Spleen (tissue), 7 donors: Measurements from ENCODE around the gene YPEL1.
"Not testable (repeated sequence)": the region's sequence is repeated elsewhere in the genome, so short reads cannot be mapped to it uniquely, and the experiment has no call there.

ENCODE experiments used
- POLR2A ChIP-seq, 3 donors: fragments of 450-650 bp; IDR thresholded peaks; one replicate each; pipeline ENCODE4 v1.5.1; 2017; ENCODE audit warnings: antibody characterized with exemption in 3 of 3, mild to moderate bottlenecking in 1 of 3
- POLR2AphosphoS5 ChIP-seq, 3 donors: sonication (generic); formaldehyde crosslinking; IDR thresholded peaks; one replicate each; pipeline ENCODE4 v1.5.1; 2017; ENCODE audit warnings: antibody characterized with exemption in 3 of 3
- TF ChIP-seq, protein P1 (sequence below), 11 experiments: fragments of 200-600 bp in 7 of 11; fragments of 450-650 bp in 4 of 11; sonication (generic) in 4 of 11; IDR thresholded peaks in 8 of 11; conservative IDR thresholded peaks in 3 of 11; 1 replicate in 7 of 11; 2 replicates in 4 of 11; pipeline versions ENCODE4 v1.4.0 to v1.8.0; 2016 to 2021; ENCODE audit warnings: antibody characterized with exemption in 11 of 11, inconsistent platforms in 4 of 11, mild to moderate bottlenecking in 1 of 11
- donor health status: DM: no; HTN: no; CAD: no; lungs with moderate emphysema.
- donor health status: DM: no; HTN: no; CAD: no.
- donor health status: DM: no; HTN: no; CAD: no.

DNA sequence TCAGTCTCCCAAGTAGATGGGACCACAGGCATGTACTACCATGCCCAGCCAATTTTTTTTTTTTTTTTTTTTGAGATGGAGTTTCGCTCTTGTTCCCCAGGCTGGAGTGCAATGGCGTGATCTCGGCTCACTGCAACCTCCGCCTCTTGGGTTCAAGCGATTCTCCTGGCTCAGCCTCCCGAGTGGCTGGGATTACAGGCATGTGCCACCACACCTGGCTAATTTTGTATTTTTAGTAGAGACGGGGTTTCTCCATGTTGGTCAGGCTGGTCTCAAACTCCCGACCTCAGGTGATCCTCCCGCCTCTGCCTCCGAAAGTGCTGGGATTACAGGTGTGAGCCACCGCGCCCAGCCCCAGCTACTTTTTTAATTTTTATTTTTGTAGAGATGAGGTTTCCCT lies 56.8 kb downstream of the YPEL1 start:
- TF ChIP-seq, protein P1, sequence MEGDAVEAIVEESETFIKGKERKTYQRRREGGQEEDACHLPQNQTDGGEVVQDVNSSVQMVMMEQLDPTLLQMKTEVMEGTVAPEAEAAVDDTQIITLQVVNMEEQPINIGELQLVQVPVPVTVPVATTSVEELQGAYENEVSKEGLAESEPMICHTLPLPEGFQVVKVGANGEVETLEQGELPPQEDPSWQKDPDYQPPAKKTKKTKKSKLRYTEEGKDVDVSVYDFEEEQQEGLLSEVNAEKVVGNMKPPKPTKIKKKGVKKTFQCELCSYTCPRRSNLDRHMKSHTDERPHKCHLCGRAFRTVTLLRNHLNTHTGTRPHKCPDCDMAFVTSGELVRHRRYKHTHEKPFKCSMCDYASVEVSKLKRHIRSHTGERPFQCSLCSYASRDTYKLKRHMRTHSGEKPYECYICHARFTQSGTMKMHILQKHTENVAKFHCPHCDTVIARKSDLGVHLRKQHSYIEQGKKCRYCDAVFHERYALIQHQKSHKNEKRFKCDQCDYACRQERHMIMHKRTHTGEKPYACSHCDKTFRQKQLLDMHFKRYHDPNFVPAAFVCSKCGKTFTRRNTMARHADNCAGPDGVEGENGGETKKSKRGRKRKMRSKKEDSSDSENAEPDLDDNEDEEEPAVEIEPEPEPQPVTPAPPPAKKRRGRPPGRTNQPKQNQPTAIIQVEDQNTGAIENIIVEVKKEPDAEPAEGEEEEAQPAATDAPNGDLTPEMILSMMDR (IDR thresholded peaks at IDR 0.05 in 8 of 11, conservative IDR thresholded peaks at IDR 0.05 in 3 of 11), result not testable (repeated sequence)
- TF ChIP-seq POLR2A, POLR2AphosphoS5 (IDR thresholded peaks at IDR 0.05): not testable (repeated sequence)
